HG02970 (cell line): ENCODE data around the gene KCNRG.
"Not testable (repeated sequence)": the region's sequence is repeated elsewhere in the genome, so short reads cannot be mapped to it uniquely, and the experiment has no call there.

Experiments used
- ATAC-seq: cut with Tn5 transposase; IDR thresholded peaks from one replicate; pipeline ENCODE4 v1.9.1; 2021; ENCODE audit warnings: mild to moderate bottlenecking, moderate library complexity, moderate number of reproducible peaks; ENCODE audit not compliant: unreplicated experiment, low FRiP score

KCNRG gene

GRCh38 chr13:50015258-50015657 lies at the start of gene KCNRG:
Gene KCNRG (plus strand): TSS chr13:50015444. CDS start chr13:50015494, 50 bp downstream.
- ATAC-seq = no peak

- no peak for ATAC-seq
Observed at GRCh38 chr13:49967456-49967855, 47.8 kb upstream of the KCNRG start.

GRCh38 chr13:49972709-49973108 lies 42.5 kb upstream of the KCNRG start:
- no peak for ATAC-seq

GRCh38 chr13:49975826-49976225 lies 39.4 kb upstream of the KCNRG start:
- ATAC-seq = no peak

- no peak for ATAC-seq
Observed at GRCh38 chr13:49976314-49977258, 38.7 kb upstream of the KCNRG start.

GRCh38 chr13:49977992-49978391 lies 37.3 kb upstream of the KCNRG start:
- no peak for ATAC-seq

- no peak for ATAC-seq
Observed at GRCh38 chr13:49980266-49980665, 35.0 kb upstream of the KCNRG start.

GRCh38 chr13:49985129-49985528 lies 30.1 kb upstream of the KCNRG start:
- no peak for ATAC-seq

- ATAC-seq = no peak
Observed at GRCh38 chr13:49986471-49986870, 28.8 kb upstream of the KCNRG start.

GRCh38 chr13:49990612-49991011 lies 24.6 kb upstream of the KCNRG start:
- ATAC-seq = not testable (repeated sequence)

- ATAC-seq = no peak
Observed at GRCh38 chr13:49993111-49993510, 22.1 kb upstream of the KCNRG start.

- no peak for ATAC-seq
Observed at GRCh38 chr13:49993666-49994065, 21.6 kb upstream of the KCNRG start.

GRCh38 chr13:49995625-49996101 lies 19.6 kb upstream of the KCNRG start:
- no peak for ATAC-seq

GRCh38 chr13:49996161-49996915 lies 18.9 kb upstream of the KCNRG start:
- peak; percentile 53 for ATAC-seq

GRCh38 chr13:49996951-49997895 lies 18.0 kb upstream of the KCNRG start, which contains the start of gene TRIM13:
Gene TRIM13 (plus strand): TSS chr13:49997042. CDS start chr13:50011941, 14,899 bp downstream.
- ATAC-seq = peak; percentile 62

- no peak for ATAC-seq
Observed at GRCh38 chr13:49997955-49998354, 17.3 kb upstream of the KCNRG start.

GRCh38 chr13:49998714-49999624 lies 16.3 kb upstream of the KCNRG start:
- no peak for ATAC-seq

GRCh38 chr13:50001287-50001686 lies 14.0 kb upstream of the KCNRG start:
- no peak for ATAC-seq
